ENCODE results near the gene TRIM6.
"Not testable (repeated sequence)": the region's sequence is repeated elsewhere in the genome, so short reads cannot be mapped to it uniquely, and the experiment has no call there.

TRIM6 gene

GRCh38 chr11:5596607-5597201 is at the start of gene TRIM6:
Gene TRIM6, plus strand, starts transcription at chr11:5596637. Its CDS starts 261 bp downstream, at chr11:5596898.
- no peak for DNase-seq

- no peak for DNase-seq
These were observed 48.5 kb upstream of the TRIM6 start for GRCh38 chr11:5547982-5548381.

GRCh38 chr11:5548440-5548839 is 48.0 kb upstream of the TRIM6 start, which contains the start of gene OR52H1:
Gene OR52H1, minus strand, starts transcription at chr11:5548540. Its CDS starts 3,035 bp downstream, at chr11:5545505.
- no peak for DNase-seq

- DNase-seq: no peak
These were observed 45.9 kb upstream of the TRIM6 start for GRCh38 chr11:5550440-5551095.

GRCh38 chr11:5553343-5553742 is 43.1 kb upstream of the TRIM6 start:
- DNase-seq: no peak

GRCh38 chr11:5556596-5557188 is 39.7 kb upstream of the TRIM6 start:
- no peak for DNase-seq

- no peak for DNase-seq
These were observed 38.7 kb upstream of the TRIM6 start for GRCh38 chr11:5557751-5558150.

- DNase-seq: no peak
These were observed 32.0 kb upstream of the TRIM6 start for GRCh38 chr11:5564259-5565019.

- DNase-seq: no peak
These were observed 21.8 kb upstream of the TRIM6 start for GRCh38 chr11:5574654-5575053.

GRCh38 chr11:5575152-5575551 is 21.3 kb upstream of the TRIM6 start:
- DNase-seq: no peak

GRCh38 chr11:5577101-5577500 is 19.3 kb upstream of the TRIM6 start:
- no peak for DNase-seq

GRCh38 chr11:5580577-5580976 is 15.9 kb upstream of the TRIM6 start, which contains the start of gene OR52B6:
Gene OR52B6, plus strand, starts transcription at chr11:5580877. Its CDS starts 0 bp downstream, at chr11:5580877.
- no peak for DNase-seq

- no peak for DNase-seq
These were observed 15.4 kb upstream of the TRIM6 start for GRCh38 chr11:5581014-5581413.

GRCh38 chr11:5584458-5584857 is 12.0 kb upstream of the TRIM6 start:
- DNase-seq: not testable (repeated sequence)

GRCh38 chr11:5589906-5590305 is 6.5 kb upstream of the TRIM6 start:
- DNase-seq: not testable (repeated sequence)

GRCh38 chr11:5591613-5592012 is 4.8 kb upstream of the TRIM6 start:
- no peak for DNase-seq

- DNase-seq: no peak
These were observed 3.8 kb upstream of the TRIM6 start for GRCh38 chr11:5592615-5593014.

- DNase-seq: no peak
These were observed 3.3 kb upstream of the TRIM6 start for GRCh38 chr11:5593146-5593545.

GRCh38 chr11:5597953-5598352 is 1.5 kb downstream of the TRIM6 start:
- DNase-seq: no peak

GRCh38 chr11:5600374-5600851 is 4.0 kb downstream of the TRIM6 start:
- no peak for DNase-seq

GRCh38 chr11:5602791-5603190 is 6.4 kb downstream of the TRIM6 start:
- not testable (repeated sequence) for DNase-seq

- DNase-seq: no peak
These were observed 6.9 kb downstream of the TRIM6 start for GRCh38 chr11:5603326-5603725.

GRCh38 chr11:5604896-5605295 is 8.5 kb downstream of the TRIM6 start:
- no peak for DNase-seq
